Right cardiac atrium (tissue), 5 donors: ENCODE results near the gene BIN2. TPM values are rescaled to one million over a fixed set of nuclear protein-coding genes. Genes with fewer than 3 reads are reported as not detected.

Experiments used
- ATAC-seq, 2 donors: fragments of 200-7000 bp; cut with Tn5 transposase; one replicate each; pipeline versions ENCODE4 v1.8.0 to v1.9.1; 2020; ENCODE audit warnings: moderate library complexity in 2 of 2, mild to moderate bottlenecking in 1 of 2
- DNase-seq, 3 donors: peaks; one replicate each; pipeline ENCODE4 v3.0.0-alpha.2; 2020
- H3K27ac ChIP-seq: one replicate; pipeline ENCODE4 v1.5.1; 2013; ENCODE audit warnings: mild to moderate bottlenecking, low read length, control low read depth, moderate library complexity
- H3K27me3 ChIP-seq: one replicate; pipeline ENCODE4 v1.6.1; 2013; ENCODE audit not compliant: control insufficient read depth, insufficient read depth
- H3K4me1 ChIP-seq: one replicate; pipeline ENCODE4 v1.6.1; 2013; ENCODE audit warnings: low read length; ENCODE audit not compliant: control insufficient read depth, insufficient read depth
- H3K4me3 ChIP-seq: one replicate; pipeline ENCODE4 v1.5.1; 2013; ENCODE audit warnings: low read length, control low read depth
- H3K9me3 ChIP-seq: one replicate; pipeline ENCODE4 v1.6.1; 2013; ENCODE audit warnings: low read length; ENCODE audit not compliant: control insufficient read depth
- WGBS: extraction: QIAGEN DNeasy Blood & Tissue Kit; methylation state at CpG from one replicate; pipeline ENCODE4 v1.1.7; 2013; 5-methylcytosine and 5-hydroxymethylcytosine counted together
- intact Hi-C, 4 donors: fragments of 100-400 bp; cut with DNase I; formaldehyde crosslinking; loops; one replicate each; pipeline versions ENCODE4 v1.11.0 to v1.14.0; 2022 to 2023
- polyA plus RNA-seq: library from polyadenylated mRNA; stranded (reverse); fragments of 200-250 nt; gene quantifications from one replicate; pipeline ENCODE4 v1.2.3, GENCODE V29; 2013
- total RNA-seq, 4 donors: library from RNA; stranded (reverse); fragmentation: NEBNext Ultra II Directional; extraction: Animal tissue kit (Norgen Biotek cat#: 25700); gene quantifications; one replicate each; pipeline ENCODE4 v1.2.1, GENCODE V29; 2021
- donor health status: healthy with polysubstance abuse.
- donor health status: DM: no; HTN: yes; CAD: no.
- donor health status: DM: no; HTN: no; CAD: no.
- donor health status: DM: no; HTN: yes; CAD: no; lungs with severe emphysema.
- donor health status: DM: yes; HTN: yes; CAD: no.

The BIN2 gene
- total and polyA plus RNA-seq, 5 donors, result 1.8 to 4.5 (median 3.0) TPM

GRCh38 chr12:51362307-51362706 is 38.3 kb upstream of the BIN2 start:
- no peak for ATAC-seq
- Histone ChIP-seq H3K4me3 (no peak overlapping the region), H3K9me3 (no peaks in the 10 kb centered on the region), H3K27ac (no peak overlapping the region), H3K4me1 (no peaks in the 10 kb centered on the region), H3K27me3 (no peaks in the 10 kb centered on the region)
- 82% methylated on average over 6 of the region's 6 CpGs for WGBS
- no peak for DNase-seq
- intact Hi-C loops, result no loop called here

GRCh38 chr12:51361161-51362016 is 37.4 kb upstream of the BIN2 start:
- Histone ChIP-seq H3K27me3 (no peaks in the 10 kb centered on the region), H3K27ac (no peak overlapping the region), H3K4me3 (no peak overlapping the region), H3K9me3 (no peaks in the 10 kb centered on the region), H3K4me1 (no peaks in the 10 kb centered on the region)
- no peak for DNase-seq
- WGBS, result 57% methylated on average over 8 of the region's 8 CpGs
- intact Hi-C loops, result no loop called here
- ATAC-seq, result no peak

GRCh38 chr12:51360315-51360714 is 36.3 kb upstream of the BIN2 start:
- no peaks in the 10 kb centered on the region for H3K27me3 ChIP-seq
- 93% methylated on average over 2 of the region's 2 CpGs for WGBS
- DNase-seq (no peak), ATAC-seq (no peak)
- no peaks in the 10 kb centered on the region for H3K4me1 ChIP-seq
- H3K9me3 ChIP-seq, result no peaks in the 10 kb centered on the region
- intact Hi-C loops, result no loop called here
- no peak overlapping the region for H3K4me3 ChIP-seq
- no peak overlapping the region for H3K27ac ChIP-seq

GRCh38 chr12:51359851-51360250 is 35.9 kb upstream of the BIN2 start:
- H3K4me3 ChIP-seq, result no peak overlapping the region
- no peaks in the 10 kb centered on the region for H3K4me1 ChIP-seq
- intact Hi-C loops, result no loop called here
- no peak for DNase-seq
- H3K9me3 ChIP-seq, result no peaks in the 10 kb centered on the region
- 83% methylated on average over 4 of the region's 4 CpGs for WGBS
- no peak overlapping the region for H3K27ac ChIP-seq
- H3K27me3 ChIP-seq, result no peaks in the 10 kb centered on the region
- ATAC-seq, result no peak

- no peaks in the 10 kb centered on the region for H3K4me1 ChIP-seq
- H3K4me3 ChIP-seq, result no peak overlapping the region
- WGBS, result 92% methylated on average over 8 of the region's 8 CpGs
- intact Hi-C loops, result no loop called here
- no peak overlapping the region for H3K27ac ChIP-seq
- no peaks in the 10 kb centered on the region for H3K27me3 ChIP-seq
- H3K9me3 ChIP-seq, result no peaks in the 10 kb centered on the region
- ATAC-seq, result no peak
- no peak for DNase-seq
Measured at GRCh38 chr12:51358496-51358895, 34.5 kb upstream of the BIN2 start.

GRCh38 chr12:51357374-51358047 is 33.5 kb upstream of the BIN2 start:
- 87% methylated on average over 10 of the region's 10 CpGs for WGBS

GRCh38 chr12:51351913-51352532 is 28.0 kb upstream of the BIN2 start:
- intact Hi-C loops, result no loop called here
- peak; percentile 61 to 66 for ATAC-seq

More at GRCh38 chr12:51357374-51358047, 33.5 kb upstream of the BIN2 start:
- H3K27me3 ChIP-seq, result no peaks in the 10 kb centered on the region
- no peak overlapping the region for H3K4me3 ChIP-seq
- no peaks in the 10 kb centered on the region for H3K4me1 ChIP-seq
- H3K9me3 ChIP-seq, result no peaks in the 10 kb centered on the region
- ATAC-seq (no peak), DNase-seq (no peak)
- no peak overlapping the region for H3K27ac ChIP-seq
- intact Hi-C loops, result no loop called here

GRCh38 chr12:51349026-51349425 is 25.1 kb upstream of the BIN2 start:
- intact Hi-C loops, result loop anchor here in 2 of 4 donors (10.0 kb wide), 1 partner anchor 524 kb away; no protein-coding TSS in a partner anchor
- Histone ChIP-seq H3K27me3 (no peaks in the 10 kb centered on the region), H3K27ac (no peak overlapping the region), H3K9me3 (no peaks in the 10 kb centered on the region), H3K4me3 (no peak overlapping the region), H3K4me1 (no peaks in the 10 kb centered on the region)
- no peak for DNase-seq
- WGBS, result 77% methylated on average over 5 of the region's 5 CpGs
- ATAC-seq, result no peak

More at GRCh38 chr12:51351913-51352532, 28.0 kb upstream of the BIN2 start:
- H3K4me3 ChIP-seq, result no peak overlapping the region
- WGBS, result 33% methylated on average over 11 of the region's 11 CpGs
- H3K27me3 ChIP-seq, result no peaks in the 10 kb centered on the region
- DNase-seq, result peak in 1 of 3 donors; percentile 29
- no peak overlapping the region for H3K27ac ChIP-seq
- H3K9me3 ChIP-seq, result no peaks in the 10 kb centered on the region
- H3K4me1 ChIP-seq, result no peaks in the 10 kb centered on the region

- Histone ChIP-seq H3K27me3 (no peaks in the 10 kb centered on the region), H3K4me1 (no peaks in the 10 kb centered on the region), H3K4me3 (no peak overlapping the region), H3K27ac (no peak overlapping the region), H3K9me3 (no peaks in the 10 kb centered on the region)
- intact Hi-C loops, result loop anchor here in 2 of 4 donors (10.0 kb wide), 1 partner anchor 523 kb away; no protein-coding TSS in a partner anchor
- no peak for ATAC-seq
- DNase-seq, result no peak
- WGBS, result 82% methylated on average over 4 of the region's 4 CpGs
Measured at GRCh38 chr12:51348116-51348515, 24.1 kb upstream of the BIN2 start.

- 83% methylated on average over 3 of the region's 3 CpGs for WGBS
Measured at GRCh38 chr12:51346581-51346980, 22.6 kb upstream of the BIN2 start, which contains the start of gene CELA1. Gene CELA1 (minus strand): TSS chr12:51346679. CDS start chr12:51346638, 41 bp downstream.

GRCh38 chr12:51345681-51346080 is 21.7 kb upstream of the BIN2 start:
- ATAC-seq (no peak), DNase-seq (no peak)
- Histone ChIP-seq H3K9me3 (no peaks in the 10 kb centered on the region), H3K27ac (no peak overlapping the region), H3K4me3 (no peak overlapping the region), H3K27me3 (no peaks in the 10 kb centered on the region), H3K4me1 (no peaks in the 10 kb centered on the region)
- intact Hi-C loops, result loop anchor here in 2 of 4 donors (10.0 kb wide), 1 partner anchor 521 kb away; no protein-coding TSS in a partner anchor
- WGBS, result 59% methylated on average over 7 of the region's 7 CpGs

More at GRCh38 chr12:51346581-51346980, 22.6 kb upstream of the BIN2 start, which contains the start of gene CELA1:
- DNase-seq, result no peak
- no peak within 1 kb of the TSS for H3K27ac ChIP-seq
- intact Hi-C loops, result loop anchor here in 2 of 4 donors (10.0 kb wide), 1 partner anchor 522 kb away; no protein-coding TSS in a partner anchor
- ATAC-seq, result no peak
- H3K4me3 ChIP-seq, result no peak within 1 kb of the TSS
- no peaks in the 10 kb centered on the region for H3K4me1 ChIP-seq
- no peaks in the 10 kb centered on the region for H3K27me3 ChIP-seq
- no peaks in the 10 kb centered on the region for H3K9me3 ChIP-seq
